Embryonic facial prominence (tissue), 1 donor: ENCODE results near the gene SLC9A8.
"Not testable (repeated sequence)": the region's sequence is repeated elsewhere in the genome, so short reads cannot be mapped to it uniquely, and the experiment has no call there.

Experiments
- DNase-seq: peaks from one replicate; pipeline ENCODE4 v3.0.0-alpha.2; 2016; ENCODE audit errors: extremely low spot score

Gene SLC9A8

GRCh38 chr20:49786668-49787370 is 25.8 kb upstream of the SLC9A8 start:
- no peak for DNase-seq

GRCh38 chr20:49787371-49788357 is 25.0 kb upstream of the SLC9A8 start:
- no peak for DNase-seq

- no peak for DNase-seq
Measured at GRCh38 chr20:49790077-49790798, 22.4 kb upstream of the SLC9A8 start.

GRCh38 chr20:49791165-49791564 is 21.5 kb upstream of the SLC9A8 start:
- no peak for DNase-seq

- no peak for DNase-seq
Measured at GRCh38 chr20:49792006-49792405, 20.6 kb upstream of the SLC9A8 start.

- no peak for DNase-seq
Measured at GRCh38 chr20:49792611-49793010, 20.0 kb upstream of the SLC9A8 start.

- no peak for DNase-seq
Measured at GRCh38 chr20:49794336-49795134, 18.1 kb upstream of the SLC9A8 start.

GRCh38 chr20:49795135-49795424 is 17.5 kb upstream of the SLC9A8 start:
- DNase-seq, result no peak

GRCh38 chr20:49796600-49797343 is 15.9 kb upstream of the SLC9A8 start:
- no peak for DNase-seq

GRCh38 chr20:49797344-49797615 is 15.3 kb upstream of the SLC9A8 start:
- DNase-seq, result no peak

GRCh38 chr20:49798718-49799117 is 13.9 kb upstream of the SLC9A8 start:
- no peak for DNase-seq

- no peak for DNase-seq
Measured at GRCh38 chr20:49799698-49800097, 12.9 kb upstream of the SLC9A8 start.

GRCh38 chr20:49803418-49803817 is 9.2 kb upstream of the SLC9A8 start:
- no peak for DNase-seq

- DNase-seq, result no peak
Measured at GRCh38 chr20:49804364-49804763, 8.3 kb upstream of the SLC9A8 start.

- not testable (repeated sequence) for DNase-seq
Measured at GRCh38 chr20:49805224-49805876, 7.3 kb upstream of the SLC9A8 start.

GRCh38 chr20:49808753-49809152 is 3.9 kb upstream of the SLC9A8 start:
- no peak for DNase-seq

GRCh38 chr20:49809803-49810359 is 2.7 kb upstream of the SLC9A8 start:
- no peak for DNase-seq

- DNase-seq, result no peak
Measured at GRCh38 chr20:49810491-49811190, 2.0 kb upstream of the SLC9A8 start.

GRCh38 chr20:49811825-49812506 is 662 bp upstream of the SLC9A8 start:
- DNase-seq, result no peak
